NOMO-1 treated with DMSO at 0.1 percent for 48 hours (cell line): Measurements from ENCODE around the gene IL20RA.
"Not testable (repeated sequence)": the region's sequence is repeated elsewhere in the genome, so short reads cannot be mapped to it uniquely, and the experiment has no call there.

ENCODE experiments used
- DNase-seq: peaks from one replicate; lab custom pipeline; 2025; ENCODE audit not compliant: unreplicated experiment; lab: John Stamatoyannopoulos, UW

Gene IL20RA

DNA sequence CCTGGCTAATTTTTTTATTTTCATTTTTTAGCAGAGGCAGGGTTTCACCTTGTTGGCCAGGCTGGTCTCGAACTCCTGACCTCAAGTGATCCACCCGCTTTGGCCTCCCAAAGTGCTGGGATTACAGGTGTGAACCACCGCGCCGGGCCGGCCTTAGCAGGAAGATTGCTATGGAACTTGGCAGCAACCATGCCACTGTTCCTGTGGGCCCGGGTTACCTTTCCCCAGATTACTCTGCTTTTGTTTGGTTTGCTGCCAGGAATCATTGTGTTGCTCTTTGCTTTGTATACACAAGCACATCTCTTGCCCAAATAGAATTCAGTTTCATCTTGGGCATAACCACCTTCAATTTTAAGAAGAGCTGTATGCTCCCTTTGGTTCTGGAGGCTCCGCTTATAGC is 71.0 kb downstream of the IL20RA start:
- not testable (repeated sequence) for DNase-seq

DNA sequence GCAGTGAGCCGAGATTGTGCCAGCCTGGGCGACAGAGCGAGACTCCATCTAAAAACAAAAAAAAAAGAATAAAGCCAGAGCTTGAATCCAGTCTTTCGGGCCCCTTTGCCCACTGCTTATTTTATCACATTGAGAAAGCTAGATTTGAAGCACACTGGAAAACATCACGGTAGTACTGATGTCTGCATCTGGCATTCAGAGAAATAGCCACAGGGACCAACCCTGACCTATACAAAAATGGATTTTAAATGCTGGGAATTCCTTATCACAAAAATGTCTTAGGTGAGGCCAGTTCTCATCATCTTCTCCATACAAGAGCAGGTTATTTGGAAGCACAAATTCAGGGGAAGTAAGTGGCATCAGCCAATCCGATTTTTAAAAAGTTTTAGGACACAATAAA is 73.2 kb downstream of the IL20RA start:
- no peak for DNase-seq

DNA sequence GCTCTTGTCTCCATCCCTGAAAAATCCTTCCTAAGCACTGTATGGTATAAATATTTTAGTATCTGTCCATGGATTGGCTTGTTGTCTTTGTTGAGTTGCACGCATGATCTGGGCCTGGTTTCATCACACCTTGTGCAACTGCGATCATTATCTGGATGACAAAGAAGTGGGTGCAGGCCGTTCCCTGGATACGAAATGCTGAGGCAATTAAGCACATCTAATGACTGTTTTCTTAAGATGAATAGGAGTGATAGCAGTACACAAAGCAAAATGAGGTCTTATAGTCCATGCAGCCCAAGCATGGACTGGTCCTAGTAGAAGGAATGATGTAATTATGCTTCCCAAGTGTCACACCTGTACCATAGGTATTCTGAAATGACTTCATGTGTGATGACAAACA is 74.8 kb downstream of the IL20RA start:
- no peak for DNase-seq

DNA sequence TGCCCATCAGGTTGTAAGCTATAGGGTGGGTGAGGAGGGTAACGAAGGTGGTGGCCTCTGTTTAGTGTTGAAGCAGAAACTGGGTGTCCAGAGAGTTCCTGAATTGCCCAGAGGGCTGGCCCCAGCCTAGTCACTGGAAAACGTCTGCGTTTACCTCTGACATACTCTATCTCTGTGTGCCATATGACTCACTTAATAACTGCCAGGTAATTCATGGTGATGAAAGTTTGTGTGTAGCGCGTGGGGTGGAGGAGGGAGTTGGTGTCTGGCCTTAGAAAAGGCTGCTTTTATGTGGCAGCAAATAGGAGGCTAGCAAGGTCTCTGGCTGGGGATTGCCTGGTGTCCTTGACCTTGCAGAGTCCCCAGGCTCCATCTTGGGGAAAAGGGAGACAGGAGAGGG is 75.3 kb downstream of the IL20RA start:
- DNase-seq = no peak

DNA sequence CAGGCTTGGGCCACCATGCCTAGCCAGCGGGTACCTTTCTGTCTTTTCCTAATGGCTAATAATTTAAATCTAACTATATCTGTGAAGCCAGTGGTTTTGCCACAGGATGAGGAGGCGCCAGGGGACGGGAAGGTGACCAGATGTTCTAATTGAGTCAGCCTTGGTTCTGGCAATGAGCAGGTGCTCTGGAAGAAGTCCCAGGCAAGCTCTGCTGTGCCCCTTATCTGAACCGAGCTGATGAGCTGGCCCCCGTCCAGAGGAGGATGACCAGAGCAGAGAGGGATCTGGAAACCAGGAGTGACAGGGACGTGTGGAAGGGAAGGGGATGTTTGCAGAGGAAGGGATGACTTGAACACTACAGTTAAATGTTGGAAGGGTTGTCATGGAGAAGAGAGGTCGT is 75.9 kb downstream of the IL20RA start:
- no peak for DNase-seq

DNA sequence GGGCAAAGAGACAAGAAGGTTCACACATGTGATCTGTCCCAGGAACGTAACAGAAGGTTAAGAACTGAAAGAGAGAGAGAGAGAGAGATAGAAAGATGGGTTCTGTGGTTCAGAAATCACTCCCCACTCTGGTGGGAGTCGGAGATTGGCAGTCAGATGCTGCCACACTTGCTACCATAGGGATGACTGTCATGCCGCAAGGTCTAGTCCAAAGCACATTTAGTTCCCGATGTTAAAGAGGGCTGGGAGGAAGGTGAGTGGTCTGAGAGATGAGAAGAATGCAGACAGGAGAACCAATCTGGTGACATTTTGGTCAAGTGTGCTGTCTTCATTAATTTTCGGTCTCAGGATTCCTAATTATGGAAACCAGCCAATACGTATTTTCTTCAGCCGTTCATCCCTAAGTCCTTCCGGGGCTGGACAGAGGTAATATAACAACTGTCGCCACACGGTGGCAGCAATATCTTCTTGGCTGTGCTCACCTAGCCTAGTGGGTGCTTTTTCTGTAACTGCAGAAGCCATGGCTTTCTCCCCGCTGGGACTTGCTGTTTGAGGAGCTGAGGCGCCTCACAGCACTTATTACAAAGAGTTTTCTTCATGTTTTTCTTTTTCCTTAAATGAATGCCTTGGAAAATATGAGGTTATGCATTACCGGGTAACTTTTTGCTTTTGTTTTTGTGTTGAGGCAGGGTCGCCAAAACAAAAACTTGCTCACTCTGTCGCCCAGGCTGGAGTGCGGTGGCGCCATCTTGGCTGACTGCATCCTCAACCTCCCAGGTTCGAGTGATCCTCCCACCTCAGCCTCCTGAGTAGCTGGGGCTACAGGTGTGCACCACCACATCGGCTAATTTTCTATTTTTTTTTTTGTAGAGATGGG is 76.7 kb downstream of the IL20RA start:
- peak; percentile 59 for DNase-seq

DNA sequence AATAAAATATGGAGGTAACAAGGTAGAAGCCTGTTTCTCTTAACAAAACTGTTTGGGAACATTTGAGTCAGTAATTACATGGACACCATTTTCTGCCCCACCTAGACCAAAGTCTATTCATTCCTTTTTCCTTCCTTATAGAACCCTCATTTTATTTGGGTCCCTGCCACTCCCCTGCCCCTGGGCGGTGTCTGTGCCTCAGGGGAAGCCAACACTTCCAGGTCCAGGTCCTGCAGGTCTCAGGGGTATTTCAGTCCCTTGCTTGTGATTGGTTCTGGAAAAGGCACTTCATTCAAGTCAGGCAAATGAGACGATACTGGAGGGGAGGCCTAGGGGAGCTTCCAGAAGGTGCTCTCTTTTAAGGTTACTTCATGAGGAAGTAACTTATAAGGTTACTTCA is 80.4 kb downstream of the IL20RA start:
- peak; percentile 5 for DNase-seq

DNA sequence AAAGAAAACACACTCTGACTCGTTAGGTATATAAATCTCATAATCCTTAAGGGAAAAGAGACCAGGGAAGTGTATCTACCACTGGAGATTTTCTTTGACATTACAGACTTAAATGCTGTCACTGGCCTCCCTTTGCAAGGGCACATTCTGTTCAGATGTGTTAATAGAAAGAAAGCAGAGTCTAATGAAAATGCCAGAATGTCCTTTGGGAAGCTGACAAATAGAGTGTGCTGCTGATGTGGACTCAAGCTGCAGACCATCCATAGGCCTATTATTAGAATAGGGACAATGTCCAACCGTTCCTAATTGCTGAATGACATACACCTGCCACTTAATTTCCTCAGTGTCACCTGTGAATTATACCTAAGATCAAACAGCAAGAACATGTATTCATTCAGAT is 81.5 kb downstream of the IL20RA start:
- DNase-seq = no peak

DNA sequence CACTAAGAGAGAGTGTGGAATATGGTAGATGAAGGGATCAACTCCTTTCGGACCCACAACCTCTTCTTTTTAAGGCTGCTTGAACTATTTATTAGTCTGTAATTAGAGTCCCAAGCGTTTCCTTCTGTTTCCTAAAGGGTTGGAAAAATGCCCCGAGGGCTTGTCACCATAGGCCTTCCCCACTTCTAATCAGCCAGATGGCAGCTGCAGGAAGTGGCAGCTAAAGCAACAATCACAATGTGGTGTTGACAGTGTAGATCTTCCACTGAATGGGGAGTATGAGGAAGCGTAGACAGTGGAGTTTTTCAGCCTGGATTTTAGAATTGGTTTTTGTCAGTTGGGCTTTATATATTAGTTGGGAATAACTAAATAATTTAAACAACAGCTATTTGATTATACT is 82.1 kb downstream of the IL20RA start:
- no peak for DNase-seq

DNA sequence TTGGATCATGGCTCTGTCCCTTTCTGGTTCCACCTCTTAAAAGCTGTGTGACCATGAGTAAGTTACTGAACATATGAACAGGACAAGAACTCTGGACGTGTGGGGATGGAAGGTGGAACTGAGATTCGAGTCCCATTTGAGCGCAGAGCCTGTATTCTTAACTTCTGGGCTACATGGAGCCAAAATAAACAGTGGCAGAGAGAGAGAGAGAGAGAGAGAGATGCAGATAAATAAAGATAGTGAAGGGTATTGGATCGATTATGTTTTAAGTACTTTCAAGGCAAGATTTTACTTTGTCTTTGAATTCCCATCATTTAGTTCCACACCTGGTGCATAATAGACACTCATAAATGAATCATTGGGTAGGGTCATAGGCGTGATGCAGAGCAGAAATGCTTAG is 82.9 kb downstream of the IL20RA start:
- no peak for DNase-seq

DNA sequence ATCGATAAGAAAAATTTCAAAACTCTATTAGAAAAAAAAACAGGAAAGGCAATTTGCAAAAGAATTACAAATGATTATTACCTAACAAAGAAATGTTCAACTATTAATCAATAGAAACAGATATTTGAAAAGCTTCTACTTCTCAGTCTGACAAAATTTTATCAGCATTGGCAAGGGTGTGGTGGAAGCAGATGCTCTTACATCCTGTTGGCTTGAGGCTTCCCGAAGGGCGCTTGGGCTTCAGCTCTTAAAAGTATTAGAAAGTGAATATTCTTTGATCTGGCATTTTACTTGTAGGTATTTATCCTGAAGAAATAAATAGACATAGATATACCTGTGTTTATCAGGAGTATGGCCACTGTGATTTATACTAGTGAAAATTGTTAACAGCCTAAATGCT is 84.0 kb downstream of the IL20RA start:
- no peak for DNase-seq

DNA sequence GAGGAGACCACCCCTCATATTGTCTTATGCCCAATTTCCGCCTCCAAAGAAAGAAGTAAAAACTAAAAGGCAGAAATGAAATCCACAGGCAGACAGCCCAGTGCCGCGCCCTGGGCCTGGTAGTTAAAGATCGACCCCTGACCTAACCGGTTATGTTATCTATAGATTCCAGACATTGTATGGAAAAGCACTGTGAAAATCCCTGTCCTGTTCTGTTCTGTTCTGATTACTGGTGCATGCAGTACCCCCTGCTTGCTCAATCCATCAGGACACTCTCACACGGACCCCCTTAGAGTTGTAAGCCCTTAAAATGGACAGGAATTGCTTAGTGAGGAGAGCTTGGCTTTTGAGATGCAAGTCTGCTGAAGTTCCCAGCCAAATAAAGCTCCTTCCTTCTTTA is 84.8 kb downstream of the IL20RA start:
- not testable (repeated sequence) for DNase-seq

DNA sequence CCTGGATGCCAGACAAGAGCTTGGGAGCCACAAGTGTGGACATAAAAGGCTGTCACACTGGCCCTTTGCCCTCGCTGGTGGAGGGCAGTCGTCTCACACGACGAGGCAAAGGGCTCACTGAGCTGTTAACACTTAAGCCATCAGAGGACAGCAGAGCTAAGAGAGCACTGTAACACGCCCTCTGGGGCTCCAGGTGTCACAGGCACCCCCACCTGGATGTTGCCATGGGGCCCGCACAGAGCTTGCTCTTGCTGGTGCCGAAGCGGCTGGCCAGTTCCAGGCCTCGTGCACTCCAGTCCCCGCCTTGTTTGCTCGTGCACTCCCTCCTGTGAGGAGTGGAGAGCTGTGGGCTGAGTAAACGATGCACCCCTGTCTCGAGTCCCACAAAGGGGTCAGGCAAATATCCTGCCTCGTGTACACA is 85.3 kb downstream of the IL20RA start:
- DNase-seq = no peak

DNA sequence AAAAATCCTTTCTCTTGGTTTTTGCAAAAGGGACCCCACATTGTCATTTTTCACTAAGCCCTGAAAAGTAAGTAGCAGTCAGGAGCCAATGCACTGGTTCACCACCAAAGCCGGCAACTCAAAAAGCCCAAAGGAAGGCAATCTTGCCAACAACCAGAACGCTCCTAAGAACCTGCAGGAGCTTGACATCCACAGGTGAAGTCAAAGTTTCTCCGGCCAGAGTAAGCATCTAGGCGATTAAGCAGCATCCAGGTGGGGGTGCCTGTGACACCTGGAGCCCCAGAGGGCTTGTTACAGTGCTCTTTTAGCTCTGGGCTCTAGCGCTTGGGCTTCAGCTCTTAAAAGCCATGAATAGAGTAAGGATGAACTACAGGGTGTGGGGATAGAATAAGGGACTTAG is 86.6 kb downstream of the IL20RA start:
- DNase-seq = no peak

DNA sequence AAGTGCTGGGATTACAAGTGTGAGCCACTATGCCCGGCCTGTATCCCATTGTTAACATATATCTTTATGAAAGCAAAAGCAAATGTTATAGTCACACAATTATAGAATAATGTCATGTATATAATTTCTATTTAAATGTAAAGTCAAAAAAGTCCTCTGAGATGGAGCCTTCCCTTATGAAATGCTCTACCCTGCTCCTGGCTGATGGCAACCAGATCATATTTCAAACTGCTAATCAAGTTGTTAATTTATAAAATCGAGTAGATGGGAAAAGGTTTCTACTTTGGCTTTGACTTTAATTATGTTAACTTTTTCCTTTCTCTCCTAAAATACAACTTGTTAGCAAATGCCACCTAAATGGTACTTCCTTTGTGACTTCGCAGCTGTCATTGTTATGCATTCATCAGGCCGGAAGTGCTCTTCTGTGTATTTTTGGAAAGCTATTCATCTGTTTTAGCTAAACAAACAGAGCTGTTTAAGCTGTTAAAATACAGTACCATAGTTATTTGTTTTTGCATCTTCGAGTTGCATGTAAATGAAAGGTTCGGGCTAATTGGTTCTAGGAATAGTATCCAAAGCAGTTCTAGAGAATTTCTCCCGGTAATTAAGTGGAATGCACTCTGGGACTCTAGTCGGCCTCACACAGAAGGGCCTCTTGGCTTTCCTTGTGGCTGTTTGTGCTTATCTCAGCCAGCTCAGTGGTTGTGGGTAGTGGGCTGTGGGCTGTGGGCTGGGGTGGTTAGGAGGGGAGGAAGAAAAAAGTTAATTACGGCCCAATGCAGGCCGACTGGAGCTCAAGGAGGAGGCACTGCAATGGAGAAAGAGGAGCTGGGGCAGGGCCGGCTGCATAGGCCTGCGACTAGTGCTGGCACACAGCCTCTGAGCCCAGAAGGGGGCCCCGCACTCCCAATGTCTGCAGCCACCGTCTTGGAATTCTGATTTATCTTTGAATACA is 87.9 kb downstream of the IL20RA start:
- no peak for DNase-seq

DNA sequence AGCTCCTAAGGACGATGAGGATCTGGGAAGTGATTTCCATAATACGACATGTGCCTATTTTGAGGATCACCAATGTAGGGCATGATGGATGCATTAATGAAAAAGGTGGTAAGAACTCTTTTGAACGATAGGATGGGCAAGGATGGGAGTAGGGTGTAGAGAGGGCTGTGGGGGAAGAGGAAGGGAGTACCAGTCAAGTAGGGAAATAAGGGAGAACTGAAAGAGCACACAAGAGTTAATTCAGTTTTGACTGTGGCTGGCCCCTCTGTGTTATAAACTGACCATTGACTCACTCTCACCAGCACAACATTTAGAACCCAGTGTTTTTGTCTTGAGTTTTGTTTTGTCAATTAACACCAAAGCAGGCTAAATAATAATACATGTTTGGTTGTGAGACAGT is 89.6 kb downstream of the IL20RA start:
- DNase-seq = no peak

DNA sequence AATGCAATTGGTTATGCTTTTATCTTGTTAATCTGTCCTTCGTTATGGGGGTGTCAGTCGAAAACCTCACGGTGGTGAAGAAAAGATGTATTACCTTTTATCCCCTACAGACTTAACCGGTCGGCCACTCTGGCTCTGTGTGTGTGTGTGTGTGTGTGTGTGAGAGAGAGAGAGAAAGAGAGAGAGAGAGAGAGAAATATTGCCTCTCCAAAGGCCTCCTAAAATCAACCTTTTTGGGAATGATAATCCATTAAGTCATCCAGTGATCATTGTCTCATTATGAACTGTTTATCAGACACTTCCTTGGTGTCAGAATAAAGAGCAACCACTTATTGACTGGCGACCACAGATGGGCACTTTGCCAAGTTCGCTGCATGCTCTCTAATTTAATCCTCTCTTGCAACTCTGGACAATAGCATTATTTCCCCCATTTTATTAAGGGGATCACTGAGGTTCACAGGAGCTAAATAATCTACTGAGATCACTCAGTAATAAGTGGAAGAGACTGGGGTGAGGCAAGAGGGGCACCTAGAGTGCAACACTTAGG is 92.0 kb downstream of the IL20RA start:
- no peak for DNase-seq

DNA sequence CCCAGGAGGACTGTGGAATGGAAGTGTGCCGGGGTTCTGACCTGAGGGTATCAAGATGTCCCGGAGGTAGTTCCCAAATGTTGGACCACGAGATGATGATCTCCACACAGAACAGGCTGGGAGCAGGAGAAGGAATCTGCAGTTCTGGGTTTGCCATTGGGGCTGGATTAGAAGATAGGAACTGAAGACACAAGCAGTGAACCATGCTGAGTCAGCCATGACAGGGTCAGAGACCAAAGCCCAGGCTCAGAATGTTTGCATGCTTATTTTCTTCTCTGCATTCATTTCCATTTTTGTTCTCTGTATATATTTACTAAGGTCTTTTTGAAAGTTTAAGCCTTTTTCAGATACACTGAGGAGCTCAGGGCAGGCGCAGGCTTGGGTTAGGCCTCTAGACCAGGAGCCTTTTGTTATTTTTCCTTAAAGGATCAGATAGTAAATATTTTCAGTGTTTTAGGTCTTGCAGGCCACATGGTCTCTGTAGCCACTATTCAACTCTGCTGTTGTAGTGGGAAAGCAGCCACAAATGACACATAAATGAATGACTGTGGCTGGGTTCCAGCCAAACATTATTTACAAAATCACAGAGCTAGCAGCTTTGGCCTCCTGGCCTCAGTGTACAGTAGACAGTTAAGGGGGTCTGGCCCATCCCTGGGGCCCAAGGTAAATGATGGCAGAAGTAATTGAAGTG is 94.2 kb downstream of the IL20RA start:
- DNase-seq = no peak
